ENCODE measurements around the gene TMEM273.

Gene TMEM273

DNA sequence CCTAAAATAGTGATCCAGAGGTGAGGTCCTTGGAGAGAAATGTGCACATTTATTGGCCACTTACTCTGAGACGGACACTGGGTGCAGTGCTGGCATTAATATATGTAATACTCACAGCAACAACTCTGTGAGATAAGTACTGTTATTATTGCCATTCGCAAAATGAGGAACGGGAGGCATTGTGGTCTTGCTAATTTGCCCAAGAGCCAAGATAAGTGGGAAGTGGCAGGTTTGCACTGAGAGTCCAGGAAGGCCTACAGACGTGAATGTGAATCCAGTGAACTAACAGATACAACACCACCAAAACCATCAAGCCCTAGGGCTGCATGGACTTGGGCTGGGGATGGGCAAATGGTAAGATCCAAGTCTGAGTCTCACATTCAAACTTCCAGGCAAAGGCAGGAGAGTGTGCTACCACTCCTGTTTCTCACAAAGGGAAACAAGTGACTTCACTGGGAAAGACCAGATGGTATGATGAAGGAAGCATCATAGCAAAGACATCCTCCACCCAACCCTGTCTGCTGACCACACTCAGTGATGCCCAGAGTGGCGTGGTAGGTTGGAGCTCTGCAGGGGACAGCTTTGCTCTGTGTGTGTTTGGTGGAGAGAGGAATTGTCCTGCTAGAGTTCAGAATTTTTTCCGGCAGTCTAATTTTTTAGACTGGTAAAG, 19.2 kb downstream of the TMEM273 start:
- TF ChIP-seq, protein P1, sequence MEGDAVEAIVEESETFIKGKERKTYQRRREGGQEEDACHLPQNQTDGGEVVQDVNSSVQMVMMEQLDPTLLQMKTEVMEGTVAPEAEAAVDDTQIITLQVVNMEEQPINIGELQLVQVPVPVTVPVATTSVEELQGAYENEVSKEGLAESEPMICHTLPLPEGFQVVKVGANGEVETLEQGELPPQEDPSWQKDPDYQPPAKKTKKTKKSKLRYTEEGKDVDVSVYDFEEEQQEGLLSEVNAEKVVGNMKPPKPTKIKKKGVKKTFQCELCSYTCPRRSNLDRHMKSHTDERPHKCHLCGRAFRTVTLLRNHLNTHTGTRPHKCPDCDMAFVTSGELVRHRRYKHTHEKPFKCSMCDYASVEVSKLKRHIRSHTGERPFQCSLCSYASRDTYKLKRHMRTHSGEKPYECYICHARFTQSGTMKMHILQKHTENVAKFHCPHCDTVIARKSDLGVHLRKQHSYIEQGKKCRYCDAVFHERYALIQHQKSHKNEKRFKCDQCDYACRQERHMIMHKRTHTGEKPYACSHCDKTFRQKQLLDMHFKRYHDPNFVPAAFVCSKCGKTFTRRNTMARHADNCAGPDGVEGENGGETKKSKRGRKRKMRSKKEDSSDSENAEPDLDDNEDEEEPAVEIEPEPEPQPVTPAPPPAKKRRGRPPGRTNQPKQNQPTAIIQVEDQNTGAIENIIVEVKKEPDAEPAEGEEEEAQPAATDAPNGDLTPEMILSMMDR (conservative IDR thresholded peaks at IDR 0.05; ENCODE audit: low read depth, low read length), result no peak
- DNase-seq (ENCODE audit: low read depth), result no peak
- no peak overlapping the region for H3K4me3 ChIP-seq (ENCODE audit: low read depth, low read length)

GRCh38 chr10:49168171-49168540, 20.0 kb downstream of the TMEM273 start:
- no peak overlapping the region for H3K4me3 ChIP-seq (ENCODE audit: low read depth, low read length)
- TF ChIP-seq, protein P1 (conservative IDR thresholded peaks at IDR 0.05; ENCODE audit: low read depth, low read length), result no peak
- DNase-seq (ENCODE audit: low read depth), result no peak

GRCh38 chr10:49167425-49168170, 20.6 kb downstream of the TMEM273 start:
- no peak overlapping the region for H3K4me3 ChIP-seq (ENCODE audit: low read depth, low read length)
- TF ChIP-seq, protein P1 (conservative IDR thresholded peaks at IDR 0.05; ENCODE audit: low read depth, low read length), result no peak
- no peak for DNase-seq (ENCODE audit: low read depth)

DNA sequence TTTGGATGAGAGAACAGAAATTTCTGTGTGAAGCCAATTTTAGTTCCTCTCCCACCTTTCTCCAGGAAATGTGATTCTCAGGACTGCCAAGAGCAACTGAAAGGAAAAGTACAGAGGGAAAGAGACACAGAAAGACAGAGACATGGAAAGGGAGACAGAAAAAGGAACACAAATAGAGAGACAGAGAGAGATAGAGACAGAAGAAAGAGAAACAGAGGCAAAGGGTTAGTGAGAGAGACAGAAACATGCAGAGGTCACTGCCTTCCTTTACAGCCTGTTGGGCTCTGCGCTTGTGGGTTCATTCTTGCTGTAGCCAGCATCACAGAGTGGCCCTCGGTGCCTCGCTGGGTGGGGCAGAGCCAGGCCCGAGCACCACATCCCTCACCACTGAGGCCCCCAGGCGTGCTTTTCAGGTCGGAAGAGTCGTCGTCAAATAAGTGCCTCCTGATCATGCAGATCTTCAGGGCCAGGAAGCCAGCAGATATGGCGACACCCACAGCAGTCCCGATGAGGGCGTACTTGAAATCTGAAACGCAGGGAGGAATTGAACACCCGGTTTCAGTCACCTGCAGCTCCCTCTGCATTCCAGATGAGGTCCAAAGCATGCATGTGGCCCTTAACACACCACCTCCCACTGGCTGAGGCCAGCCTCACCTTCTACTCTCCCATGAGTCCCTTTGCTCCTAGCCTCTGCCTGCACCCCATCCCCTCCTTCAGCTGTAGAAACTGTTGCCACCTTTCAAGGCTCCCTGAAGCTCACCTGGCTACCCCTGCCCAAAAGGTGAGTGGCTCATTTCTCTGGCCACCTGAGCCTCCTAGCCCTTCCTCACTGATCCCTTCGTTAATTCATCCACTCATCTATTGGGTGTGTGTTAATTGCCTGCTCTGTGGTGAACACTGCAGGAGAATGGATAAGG, 21.4 kb downstream of the TMEM273 start:
- DNase-seq (ENCODE audit: low read depth), result no peak
- TF ChIP-seq, protein P1 (conservative IDR thresholded peaks at IDR 0.05; ENCODE audit: low read depth, low read length), result no peak
- H3K4me3 ChIP-seq (ENCODE audit: low read depth, low read length), result no peak overlapping the region

GRCh38 chr10:49165821-49166483, 22.2 kb downstream of the TMEM273 start:
- H3K4me3 ChIP-seq (ENCODE audit: low read depth, low read length), result no peak overlapping the region
- no peak for DNase-seq (ENCODE audit: low read depth)
- TF ChIP-seq, protein P1 (conservative IDR thresholded peaks at IDR 0.05; ENCODE audit: low read depth, low read length), result no peak

DNA sequence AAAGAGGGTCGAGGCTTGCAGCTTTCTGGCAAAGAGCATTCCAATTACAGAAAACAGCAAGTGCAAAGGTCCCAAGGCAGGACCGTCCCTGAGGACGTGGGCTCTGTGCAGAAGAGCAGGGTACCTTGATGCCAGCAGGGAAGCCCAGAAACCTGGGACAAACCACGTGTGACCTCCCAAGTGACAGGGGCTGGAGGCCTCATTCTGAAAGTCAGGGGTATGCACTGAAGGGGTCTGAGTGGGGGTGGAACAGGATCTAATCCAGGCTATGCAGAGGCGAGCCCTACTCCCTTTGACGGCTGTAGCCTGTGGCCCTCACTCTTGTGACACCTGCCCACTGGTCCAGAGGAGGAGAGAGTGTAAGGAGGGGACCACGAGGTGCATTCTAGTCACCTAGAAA, 22.9 kb downstream of the TMEM273 start:
- no peak overlapping the region for H3K4me3 ChIP-seq (ENCODE audit: low read depth, low read length)
- DNase-seq (ENCODE audit: low read depth), result no peak
- TF ChIP-seq, protein P1 (conservative IDR thresholded peaks at IDR 0.05; ENCODE audit: low read depth, low read length), result no peak

All from choroid plexus epithelial cell (primary cell).